GM12875 (cell line): ENCODE data around the gene RNF123.

ENCODE experiments used
- H3K4me3 ChIP-seq: one replicate; pipeline ENCODE4 v1.5.1; 2011; ENCODE audit warnings: low read depth, low read length, control low read depth
- TF ChIP-seq, protein P1 (sequence below): IDR thresholded peaks from 2 replicates; pipeline ENCODE4 v1.5.1; 2011; ENCODE audit warnings: low read depth, mild to moderate bottlenecking, control low read depth, inconsistent platforms, low read length, moderate library complexity, borderline replicate concordance; ENCODE audit not compliant: insufficient read depth

RNF123 gene

GRCh38 chr3:49653621-49654020, 35.7 kb upstream of the RNF123 start:
- H3K4me3 ChIP-seq, result no peak overlapping the region
- TF ChIP-seq, protein P1, sequence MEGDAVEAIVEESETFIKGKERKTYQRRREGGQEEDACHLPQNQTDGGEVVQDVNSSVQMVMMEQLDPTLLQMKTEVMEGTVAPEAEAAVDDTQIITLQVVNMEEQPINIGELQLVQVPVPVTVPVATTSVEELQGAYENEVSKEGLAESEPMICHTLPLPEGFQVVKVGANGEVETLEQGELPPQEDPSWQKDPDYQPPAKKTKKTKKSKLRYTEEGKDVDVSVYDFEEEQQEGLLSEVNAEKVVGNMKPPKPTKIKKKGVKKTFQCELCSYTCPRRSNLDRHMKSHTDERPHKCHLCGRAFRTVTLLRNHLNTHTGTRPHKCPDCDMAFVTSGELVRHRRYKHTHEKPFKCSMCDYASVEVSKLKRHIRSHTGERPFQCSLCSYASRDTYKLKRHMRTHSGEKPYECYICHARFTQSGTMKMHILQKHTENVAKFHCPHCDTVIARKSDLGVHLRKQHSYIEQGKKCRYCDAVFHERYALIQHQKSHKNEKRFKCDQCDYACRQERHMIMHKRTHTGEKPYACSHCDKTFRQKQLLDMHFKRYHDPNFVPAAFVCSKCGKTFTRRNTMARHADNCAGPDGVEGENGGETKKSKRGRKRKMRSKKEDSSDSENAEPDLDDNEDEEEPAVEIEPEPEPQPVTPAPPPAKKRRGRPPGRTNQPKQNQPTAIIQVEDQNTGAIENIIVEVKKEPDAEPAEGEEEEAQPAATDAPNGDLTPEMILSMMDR, result no peak

DNA sequence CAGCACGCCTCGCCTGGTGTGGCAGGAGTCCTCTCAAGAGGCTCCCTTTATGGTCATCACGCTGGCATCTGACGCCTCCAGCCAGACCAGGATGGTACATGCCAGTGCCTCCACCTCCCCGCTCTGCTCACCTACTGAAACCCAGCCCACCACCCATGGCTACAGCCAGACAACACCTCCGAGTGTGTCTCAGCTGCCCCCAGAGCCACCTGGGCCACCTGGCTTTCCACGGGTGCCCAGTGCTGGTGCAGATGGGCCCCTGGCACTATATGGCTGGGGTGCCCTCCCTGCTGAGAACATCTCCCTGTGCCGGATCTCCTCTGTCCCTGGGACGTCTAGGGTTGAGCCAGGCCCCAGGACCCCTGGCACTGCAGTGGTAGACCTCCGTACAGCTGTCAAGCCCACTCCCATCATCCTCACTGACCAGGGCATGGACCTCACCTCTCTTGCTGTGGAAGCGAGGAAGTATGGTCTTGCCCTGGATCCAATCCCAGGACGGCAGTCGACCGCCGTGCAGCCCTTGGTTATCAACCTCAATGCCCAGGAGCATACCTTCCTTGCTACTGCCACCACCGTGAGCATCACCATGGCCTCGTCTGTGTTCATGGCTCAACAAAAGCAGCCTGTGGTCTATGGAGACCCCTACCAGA, 35.1 kb upstream of the RNF123 start:
- TF ChIP-seq, protein P1, result no peak
- H3K4me3 ChIP-seq, result no peak overlapping the region

DNA sequence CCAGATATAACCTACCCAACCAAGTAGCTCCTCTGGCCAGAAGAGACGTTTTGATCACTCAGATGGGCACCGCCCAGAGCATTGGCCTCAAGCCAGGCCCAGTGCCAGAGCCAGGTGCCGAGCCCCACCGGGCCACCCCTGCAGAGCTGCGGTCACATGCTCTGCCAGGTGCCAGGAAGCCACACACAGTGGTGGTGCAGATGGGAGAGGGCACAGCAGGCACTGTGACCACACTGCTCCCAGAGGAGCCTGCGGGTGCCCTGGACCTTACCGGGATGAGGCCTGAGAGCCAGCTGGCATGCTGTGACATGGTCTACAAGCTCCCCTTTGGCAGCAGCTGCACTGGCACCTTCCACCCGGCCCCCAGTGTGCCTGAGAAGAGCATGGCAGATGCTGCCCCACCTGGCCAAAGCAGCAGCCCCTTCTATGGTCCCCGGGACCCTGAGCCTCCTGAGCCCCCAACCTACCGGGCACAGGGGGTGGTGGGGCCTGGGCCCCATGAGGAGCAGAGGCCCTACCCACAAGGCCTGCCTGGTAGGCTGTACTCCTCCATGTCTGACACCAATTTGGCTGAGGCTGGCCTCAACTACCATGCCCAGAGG, 34.3 kb upstream of the RNF123 start:
- TF ChIP-seq, protein P1, result no peak
- no peak overlapping the region for H3K4me3 ChIP-seq

DNA sequence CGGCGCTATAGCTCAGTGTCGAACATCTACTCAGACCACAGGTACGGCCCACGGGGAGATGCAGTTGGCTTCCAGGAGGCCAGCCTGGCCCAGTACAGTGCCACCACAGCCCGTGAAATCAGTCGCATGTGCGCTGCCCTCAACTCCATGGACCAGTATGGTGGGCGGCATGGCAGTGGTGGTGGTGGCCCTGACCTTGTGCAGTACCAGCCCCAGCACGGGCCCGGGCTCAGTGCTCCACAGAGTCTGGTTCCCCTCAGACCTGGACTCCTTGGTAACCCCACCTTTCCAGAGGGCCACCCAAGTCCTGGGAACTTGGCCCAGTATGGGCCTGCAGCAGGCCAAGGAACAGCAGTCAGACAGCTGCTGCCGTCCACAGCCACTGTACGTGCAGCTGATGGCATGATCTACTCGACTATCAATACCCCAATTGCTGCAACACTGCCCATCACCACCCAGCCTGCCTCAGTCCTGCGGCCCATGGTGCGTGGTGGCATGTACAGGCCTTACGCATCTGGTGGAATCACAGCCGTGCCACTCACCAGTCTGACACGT, 33.5 kb upstream of the RNF123 start:
- TF ChIP-seq, protein P1, result no peak
- no peak overlapping the region for H3K4me3 ChIP-seq

- TF ChIP-seq, protein P1, result no peak
- H3K4me3 ChIP-seq, result no peak overlapping the region
Measured at GRCh38 chr3:49656541-49657112, 32.7 kb upstream of the RNF123 start.

DNA sequence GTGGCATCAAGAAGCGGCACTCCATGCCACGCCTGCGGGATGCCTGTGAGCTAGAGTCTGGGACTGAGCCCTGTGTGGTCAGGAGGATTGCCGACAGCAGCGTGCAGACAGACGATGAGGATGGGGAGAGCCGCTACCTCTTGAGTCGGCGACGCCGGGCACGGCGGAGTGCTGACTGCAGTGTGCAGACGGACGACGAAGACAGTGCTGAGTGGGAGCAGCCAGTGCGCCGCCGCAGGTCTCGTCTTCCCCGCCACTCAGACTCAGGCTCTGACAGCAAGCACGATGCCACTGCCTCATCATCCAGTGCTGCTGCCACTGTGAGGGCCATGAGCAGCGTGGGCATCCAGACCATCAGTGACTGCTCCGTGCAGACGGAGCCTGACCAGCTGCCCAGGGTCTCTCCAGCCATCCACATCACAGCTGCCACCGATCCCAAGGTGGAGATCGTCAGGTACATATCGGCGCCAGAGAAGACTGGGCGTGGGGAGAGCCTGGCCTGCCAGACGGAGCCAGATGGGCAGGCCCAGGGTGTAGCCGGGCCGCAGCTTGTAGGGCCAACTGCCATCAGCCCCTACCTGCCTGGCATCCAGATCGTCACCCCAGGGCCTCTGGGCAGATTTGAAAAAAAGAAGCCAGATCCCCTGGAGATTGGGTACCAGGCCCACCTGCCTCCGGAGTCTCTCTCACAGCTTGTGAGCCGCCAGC, 32.0 kb upstream of the RNF123 start:
- H3K4me3 ChIP-seq, result no peak overlapping the region
- TF ChIP-seq, protein P1, result no peak
